Esophagus squamous epithelium (tissue), 4 donors: ENCODE measurements around the gene HEBP2.

Source experiments
- CTCF ChIP-seq, 6 experiments: fragments of 450-650 bp in 4 of 6; fragments of 200-600 bp in 2 of 6; sonication (generic) in 2 of 6; IDR thresholded peaks; one replicate each; pipeline ENCODE4 v1.5.1; 2016 to 2019; ENCODE audit warnings: antibody characterized with exemption in 6 of 6, mild to moderate bottlenecking in 4 of 6, moderate library complexity in 4 of 6
- POLR2A ChIP-seq, 4 donors: fragments of 450-650 bp; IDR thresholded peaks; one replicate each; pipeline ENCODE4 v1.6.1; 2017; ENCODE audit warnings: antibody characterized with exemption in 4 of 4, mild to moderate bottlenecking in 4 of 4, moderate library complexity in 3 of 4

GRCh38 chr6:138464085-138464484 is 60.1 kb downstream of the HEBP2 start:
- TF ChIP-seq CTCF (IDR thresholded peaks at IDR 0.05): no peak
- TF ChIP-seq POLR2A (IDR thresholded peaks at IDR 0.05): no peak
